ENCODE data around the gene CCDC51. TPM values are rescaled to one million over a fixed set of nuclear protein-coding genes. Genes with fewer than 3 reads are reported as not detected.
"Not testable (repeated sequence)": the region's sequence is repeated elsewhere in the genome, so short reads cannot be mapped to it uniquely, and the experiment has no call there.

CCDC51 gene
- total and polyA plus RNA-seq, 2 donors from 2014 or later, result 13.8 to 32.8 TPM

- Histone ChIP-seq H3K36me3 (ENCODE audit: control insufficient read depth in 2 of 3, insufficient read depth in 3 of 3, low read length in 3 of 3) (no peaks in the 10 kb centered on the region), H3K9me3 (ENCODE audit: control insufficient read depth in 2 of 3, insufficient read depth in 1 of 3, low read length in 3 of 3) (no peaks in the 10 kb centered on the region), H3K4me1 (ENCODE audit: control insufficient read depth in 2 of 3, insufficient read depth in 2 of 3, low read depth in 1 of 3, low read length in 3 of 3) (peaks cover 0 to 8% (median 0%) of the 10 kb centered on the region in 3 donors), H3K4me3 (ENCODE audit: low read length in 3 of 3) (no peak overlapping the region), H3K27me3 (ENCODE audit: control insufficient read depth, insufficient read depth, low read length) (no peaks in the 10 kb centered on the region), H3K27ac (ENCODE audit: low read depth in 2 of 2, low read length in 2 of 2) (no peak overlapping the region), H3K9ac (ENCODE audit: low read length in 3 of 3) (no peak overlapping the region)
- TF ChIP-seq, protein P1, sequence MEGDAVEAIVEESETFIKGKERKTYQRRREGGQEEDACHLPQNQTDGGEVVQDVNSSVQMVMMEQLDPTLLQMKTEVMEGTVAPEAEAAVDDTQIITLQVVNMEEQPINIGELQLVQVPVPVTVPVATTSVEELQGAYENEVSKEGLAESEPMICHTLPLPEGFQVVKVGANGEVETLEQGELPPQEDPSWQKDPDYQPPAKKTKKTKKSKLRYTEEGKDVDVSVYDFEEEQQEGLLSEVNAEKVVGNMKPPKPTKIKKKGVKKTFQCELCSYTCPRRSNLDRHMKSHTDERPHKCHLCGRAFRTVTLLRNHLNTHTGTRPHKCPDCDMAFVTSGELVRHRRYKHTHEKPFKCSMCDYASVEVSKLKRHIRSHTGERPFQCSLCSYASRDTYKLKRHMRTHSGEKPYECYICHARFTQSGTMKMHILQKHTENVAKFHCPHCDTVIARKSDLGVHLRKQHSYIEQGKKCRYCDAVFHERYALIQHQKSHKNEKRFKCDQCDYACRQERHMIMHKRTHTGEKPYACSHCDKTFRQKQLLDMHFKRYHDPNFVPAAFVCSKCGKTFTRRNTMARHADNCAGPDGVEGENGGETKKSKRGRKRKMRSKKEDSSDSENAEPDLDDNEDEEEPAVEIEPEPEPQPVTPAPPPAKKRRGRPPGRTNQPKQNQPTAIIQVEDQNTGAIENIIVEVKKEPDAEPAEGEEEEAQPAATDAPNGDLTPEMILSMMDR (IDR thresholded peaks at IDR 0.05; ENCODE audit: borderline replicate concordance, extremely low read depth, insufficient read depth), result no peak
- intact Hi-C loops (cut with DNase I), result no loop called here
- peak in 1 of 5 donors; percentile 48 for DNase-seq
- FAIRE-seq, result no peak
Observed at GRCh38 chr3:48475188-48475587, 35.3 kb upstream of the CCDC51 start.

DNA sequence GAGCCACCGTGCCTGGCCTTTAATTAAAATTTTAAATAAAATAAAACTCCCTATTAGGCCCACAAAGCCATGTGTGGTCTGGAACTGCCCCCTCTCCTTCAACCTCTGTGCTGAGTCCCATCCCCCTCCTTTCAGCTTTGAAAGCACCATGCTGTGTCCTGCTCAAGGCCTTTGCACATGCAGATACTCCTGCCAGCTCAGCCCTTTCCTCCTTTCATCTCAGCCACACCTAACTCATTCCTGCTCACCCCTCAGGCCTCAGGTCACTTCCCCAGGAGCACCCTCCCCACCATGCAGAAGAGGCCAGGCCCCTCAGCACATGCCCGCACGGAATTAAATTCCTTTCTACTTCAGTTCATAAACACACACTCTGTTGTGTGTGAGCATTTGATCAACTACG lies 34.7 kb upstream of the CCDC51 start:
- FAIRE-seq (no peak), DNase-seq (peak in 3 of 5 donors; percentile 31 to 51 (median 43))
- no peak overlapping the region for H3K27ac ChIP-seq (ENCODE audit: low read depth in 2 of 2, low read length in 2 of 2)
- H3K4me1 ChIP-seq (ENCODE audit: control insufficient read depth in 2 of 3, insufficient read depth in 2 of 3, low read depth in 1 of 3, low read length in 3 of 3), result peaks cover 0 to 12% (median 0%) of the 10 kb centered on the region in 3 donors
- H3K27me3 ChIP-seq (ENCODE audit: control insufficient read depth, insufficient read depth, low read length), result no peaks in the 10 kb centered on the region
- intact Hi-C loops (cut with DNase I), result no loop called here
- no peaks in the 10 kb centered on the region for H3K9me3 ChIP-seq (ENCODE audit: control insufficient read depth in 2 of 3, insufficient read depth in 1 of 3, low read length in 3 of 3)
- no peak overlapping the region for H3K4me3 ChIP-seq (ENCODE audit: low read length in 3 of 3)
- H3K36me3 ChIP-seq (ENCODE audit: control insufficient read depth in 2 of 3, insufficient read depth in 3 of 3, low read length in 3 of 3), result no peaks in the 10 kb centered on the region
- TF ChIP-seq, protein P1 (IDR thresholded peaks at IDR 0.05; ENCODE audit: borderline replicate concordance, extremely low read depth, insufficient read depth), result no peak
- H3K9ac ChIP-seq (ENCODE audit: low read length in 3 of 3), result no peak overlapping the region

DNA sequence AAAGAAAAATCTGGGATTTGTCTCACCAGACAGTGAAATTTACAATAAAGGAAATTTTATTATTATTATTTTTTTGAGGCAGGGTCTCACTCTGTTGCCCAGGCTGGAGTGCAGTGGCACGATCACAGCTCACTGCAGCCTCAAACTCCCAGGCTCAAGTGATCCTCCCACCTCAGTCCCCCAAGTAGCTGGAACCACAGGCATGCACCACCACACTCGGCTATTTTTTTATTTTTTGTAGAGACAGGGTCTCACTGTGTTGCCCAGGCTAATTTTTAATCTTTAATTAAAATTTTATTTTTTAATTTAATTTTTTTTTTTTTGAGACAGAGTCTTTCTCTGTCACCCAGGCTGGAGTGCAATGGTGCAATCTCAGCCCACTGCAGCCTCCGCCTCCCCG lies 34.1 kb upstream of the CCDC51 start:
- DNase-seq, result peak in 1 of 5 donors; percentile 18
- H3K9me3 ChIP-seq (ENCODE audit: control insufficient read depth in 2 of 3, insufficient read depth in 1 of 3, low read length in 3 of 3); FAIRE-seq; intact Hi-C loops (cut with DNase I); H3K9ac ChIP-seq (ENCODE audit: low read length in 3 of 3); H3K27ac ChIP-seq (ENCODE audit: low read depth in 2 of 2, low read length in 2 of 2); H3K36me3 ChIP-seq (ENCODE audit: control insufficient read depth in 2 of 3, insufficient read depth in 3 of 3, low read length in 3 of 3); H3K27me3 ChIP-seq (ENCODE audit: control insufficient read depth, insufficient read depth, low read length); H3K4me3 ChIP-seq (ENCODE audit: low read length in 3 of 3): not testable (repeated sequence)
- peaks cover 0 to 14% (median 0%) of the 10 kb centered on the region in 3 donors for H3K4me1 ChIP-seq (ENCODE audit: control insufficient read depth in 2 of 3, insufficient read depth in 2 of 3, low read depth in 1 of 3, low read length in 3 of 3)

- Histone ChIP-seq H3K27ac (ENCODE audit: low read depth in 2 of 2, low read length in 2 of 2) (peak overlapping the region; percentile 93 to 95), H3K4me3 (ENCODE audit: low read length in 3 of 3) (no peak overlapping the region), H3K9me3 (ENCODE audit: control insufficient read depth in 2 of 3, insufficient read depth in 1 of 3, low read length in 3 of 3) (no peaks in the 10 kb centered on the region), H3K9ac (ENCODE audit: low read length in 3 of 3) (no peak overlapping the region), H3K27me3 (ENCODE audit: control insufficient read depth, insufficient read depth, low read length) (no peaks in the 10 kb centered on the region), H3K36me3 (ENCODE audit: control insufficient read depth in 2 of 3, insufficient read depth in 3 of 3, low read length in 3 of 3) (peaks cover 0 to 5% (median 0%) of the 10 kb centered on the region in 3 donors), H3K4me1 (ENCODE audit: control insufficient read depth in 2 of 3, insufficient read depth in 2 of 3, low read depth in 1 of 3, low read length in 3 of 3) (peaks cover 0 to 17% (median 0%) of the 10 kb centered on the region in 3 donors)
- DNase-seq (no peak), FAIRE-seq (no peak)
- intact Hi-C loops (cut with DNase I), result no loop called here
- TF ChIP-seq, protein P1 (IDR thresholded peaks at IDR 0.05; ENCODE audit: borderline replicate concordance, extremely low read depth, insufficient read depth), result no peak
Observed at GRCh38 chr3:48473617-48473952, 33.7 kb upstream of the CCDC51 start.
